Thyroid gland (tissue), 4 donors: ENCODE data around the gene DPF3. TPM values are rescaled to one million over a fixed set of nuclear protein-coding genes. Genes with fewer than 3 reads are reported as not detected.

Source experiments
- DNase-seq, 2 donors: peaks; one replicate each; pipeline ENCODE4 v3.0.0-alpha.2; 2019
- H3K27ac ChIP-seq, 3 donors: fragments of 200-600 bp; sonication (generic); 1 replicate in 2 of 3; 2 replicates in 1 of 3; pipeline ENCODE4 v1.5.1; 2016 to 2019; ENCODE audit warnings: mild to moderate bottlenecking in 1 of 3, moderate library complexity in 1 of 3
- H3K27me3 ChIP-seq: fragments of 200-600 bp; sonication (generic); one replicate; pipeline ENCODE4 v1.5.1; 2019
- H3K36me3 ChIP-seq, 2 donors: fragments of 200-600 bp; sonication (generic); one replicate each; pipeline ENCODE4 v1.5.1; 2016 to 2019
- H3K4me1 ChIP-seq, 2 donors: fragments of 200-600 bp; sonication (generic); one replicate each; pipeline ENCODE4 v1.5.1; 2017 to 2019
- H3K4me3 ChIP-seq, 3 donors: fragments of 200-600 bp; sonication (generic); replicated peaks in 1 of 3; 1 replicate in 2 of 3; 2 replicates in 1 of 3; pipeline ENCODE4 v1.5.1; 2016; ENCODE audit warnings: mild to moderate bottlenecking in 1 of 3
- H3K9me3 ChIP-seq: fragments of 200-600 bp; sonication (generic); one replicate; pipeline ENCODE4 v1.5.1; 2017
- CTCF ChIP-seq, 6 experiments: fragments of 200-600 bp in 3 of 6; fragments of 450-650 bp in 3 of 6; sonication (generic) in 3 of 6; IDR thresholded peaks; one replicate each; pipeline ENCODE4 v1.5.1; 2016 to 2019; ENCODE audit warnings: antibody characterized with exemption in 6 of 6, mild to moderate bottlenecking in 2 of 6, inconsistent platforms in 1 of 6, moderate library complexity in 1 of 6
- POLR2A ChIP-seq, 2 donors: fragments of 450-650 bp; IDR thresholded peaks; one replicate each; pipeline ENCODE4 v1.6.1; 2017; ENCODE audit warnings: antibody characterized with exemption in 2 of 2, mild to moderate bottlenecking in 2 of 2, moderate library complexity in 1 of 2
- WGBS, 2 donors: methylation state at CpG; one replicate each; pipeline ENCODE4 v1.1.5; 2017; 5-methylcytosine and 5-hydroxymethylcytosine counted together
- intact Hi-C: fragments of 100-400 bp; cut with DNase I; formaldehyde crosslinking; loops from one replicate; pipeline ENCODE4 v1.15.1; 2023
- total RNA-seq, 4 donors: library from RNA; depleted of rRNA; stranded (reverse); fragments of >200 nt; gene quantifications; one replicate each; pipeline ENCODE4 v1.2.3, GENCODE V29; 2016

The DPF3 gene
- total RNA-seq, 4 donors from 2014 or later, result 0.27 to 3.3 (median 1.3) TPM

GRCh38 chr14:72775923-72776554 is 117.9 kb downstream of the DPF3 start:
- H3K4me3 ChIP-seq, result no peak overlapping the region
- H3K36me3 ChIP-seq, result no peaks in the 10 kb centered on the region
- 68 to 78% methylated on average over 2 of the region's 2 CpGs for WGBS, 2 donors
- no peaks in the 10 kb centered on the region for H3K27me3 ChIP-seq
- H3K27ac ChIP-seq, result no peak overlapping the region
- no peaks in the 10 kb centered on the region for H3K4me1 ChIP-seq
- no peaks in the 10 kb centered on the region for H3K9me3 ChIP-seq
- TF ChIP-seq POLR2A (IDR thresholded peaks at IDR 0.05), result no peak
- TF ChIP-seq CTCF (IDR thresholded peaks at IDR 0.05), result no peak
- no peak for DNase-seq
- intact Hi-C loops, result no loop called here

GRCh38 chr14:72774894-72775620 is 118.8 kb downstream of the DPF3 start:
- no peak for DNase-seq
- H3K4me1 ChIP-seq, result no peaks in the 10 kb centered on the region
- H3K4me3 ChIP-seq, result no peak overlapping the region
- H3K36me3 ChIP-seq, result no peaks in the 10 kb centered on the region
- intact Hi-C loops, result no loop called here
- TF ChIP-seq POLR2A (IDR thresholded peaks at IDR 0.05) (no peak), CTCF (IDR thresholded peaks at IDR 0.05) (no peak)
- no peaks in the 10 kb centered on the region for H3K27me3 ChIP-seq
- 81 to 89% methylated on average over 6 of the region's 6 CpGs for WGBS, 2 donors
- H3K9me3 ChIP-seq, result no peaks in the 10 kb centered on the region
- H3K27ac ChIP-seq, result no peak overlapping the region

- intact Hi-C loops, result no loop called here
- no peaks in the 10 kb centered on the region for H3K36me3 ChIP-seq
- H3K27me3 ChIP-seq, result no peaks in the 10 kb centered on the region
- WGBS, 2 donors, result 80 to 82% methylated on average over 4 of the region's 4 CpGs
- no peaks in the 10 kb centered on the region for H3K9me3 ChIP-seq
- no peak for DNase-seq
- no peaks in the 10 kb centered on the region for H3K4me1 ChIP-seq
- TF ChIP-seq CTCF (IDR thresholded peaks at IDR 0.05), result no peak
- TF ChIP-seq POLR2A (IDR thresholded peaks at IDR 0.05), result no peak
- no peak overlapping the region for H3K4me3 ChIP-seq
- H3K27ac ChIP-seq, result no peak overlapping the region
These were observed 119.8 kb downstream of the DPF3 start for GRCh38 chr14:72774141-72774540.

- Histone ChIP-seq H3K4me1 (no peaks in the 10 kb centered on the region), H3K27me3 (no peaks in the 10 kb centered on the region), H3K36me3 (no peaks in the 10 kb centered on the region), H3K4me3 (no peak overlapping the region), H3K9me3 (no peaks in the 10 kb centered on the region), H3K27ac (no peak overlapping the region)
- WGBS, 2 donors, result 89 to 97% methylated on average over 7 to 10 of the region's 11 CpGs
- no peak for DNase-seq
- intact Hi-C loops, result no loop called here
- TF ChIP-seq CTCF (IDR thresholded peaks at IDR 0.05), result no peak
- TF ChIP-seq POLR2A (IDR thresholded peaks at IDR 0.05), result no peak
These were observed 122.3 kb downstream of the DPF3 start for GRCh38 chr14:72771561-72771960.

- Histone ChIP-seq H3K27ac (no peak overlapping the region), H3K4me3 (no peak overlapping the region), H3K27me3 (no peaks in the 10 kb centered on the region), H3K9me3 (no peaks in the 10 kb centered on the region), H3K36me3 (no peaks in the 10 kb centered on the region), H3K4me1 (no peaks in the 10 kb centered on the region)
- 99 to 100% methylated on average over 3 of the region's 3 CpGs for WGBS, 2 donors
- no peak for TF ChIP-seq CTCF (IDR thresholded peaks at IDR 0.05)
- no peak for TF ChIP-seq POLR2A (IDR thresholded peaks at IDR 0.05)
- no peak for DNase-seq
- intact Hi-C loops, result no loop called here
These were observed 127.6 kb downstream of the DPF3 start for GRCh38 chr14:72766296-72766695.
